Measurements from ENCODE around the gene TWNK. TPM values are rescaled to one million over a fixed set of nuclear protein-coding genes. Genes with fewer than 3 reads are reported as not detected.

Gene TWNK
- total RNA-seq (2014; rRNA removed; shearing (Covaris generic)): 27.3 and 30.4 TPM in 2 replicates

GRCh38 chr10:100986952-100987684, at the start of gene TWNK, which contains the start of gene MRPL43:
Gene TWNK, plus strand, starts transcription at chr10:100987543. Its CDS starts 668 bp downstream, at chr10:100988211.
Gene MRPL43, minus strand, starts transcription at chr10:100987497. Its CDS starts 54 bp downstream, at chr10:100987443.
- Histone ChIP-seq H3K4me3 (peak within 1 kb of the TSS; percentile 86), H3K9me3 (replicated peaks) (no peaks in the 10 kb centered on the region), H3K4me1 (peaks cover 12% of the 10 kb centered on the region), H3K27ac (peak within 1 kb of the TSS; percentile 54), H3K27me3 (no peaks in the 10 kb centered on the region), H3K36me3 (peaks cover 33% of the 10 kb centered on the region)
- peak; percentile 90 to 92 for DNase-seq

DNA sequence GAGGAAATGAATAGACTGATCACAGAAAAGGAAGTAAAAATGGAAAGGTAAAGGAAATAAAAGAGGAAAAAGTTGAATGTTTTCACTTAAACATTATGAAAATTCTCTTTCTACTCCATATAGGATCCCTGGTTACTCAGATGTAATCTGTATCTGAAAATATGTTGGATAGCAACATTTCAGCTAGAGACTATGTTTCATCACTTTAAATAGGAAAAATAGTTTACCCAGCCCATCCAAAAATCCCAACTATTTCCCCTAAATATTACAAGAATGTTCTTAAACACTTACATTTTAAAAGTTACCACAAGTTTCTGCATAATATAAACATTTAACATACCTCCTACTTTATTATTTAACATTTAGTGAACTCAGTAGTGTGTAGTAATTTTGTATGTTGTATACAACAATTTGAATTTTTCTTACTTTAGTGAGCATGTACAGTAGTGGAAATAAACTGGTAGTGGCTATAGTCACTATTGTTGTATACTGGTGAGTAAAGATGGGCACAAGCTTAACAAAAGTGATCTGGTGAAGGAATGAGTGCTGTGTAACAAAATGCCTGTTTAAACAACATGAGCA, 47.5 kb upstream of the TWNK start:
- Histone ChIP-seq H3K4me1 (no peaks in the 10 kb centered on the region), H3K27ac (no peak overlapping the region), H3K36me3 (peaks cover 95% of the 10 kb centered on the region), H3K4me3 (no peak overlapping the region), H3K9me3 (replicated peaks) (no peaks in the 10 kb centered on the region), H3K27me3 (no peaks in the 10 kb centered on the region)
- no peak for DNase-seq

DNA sequence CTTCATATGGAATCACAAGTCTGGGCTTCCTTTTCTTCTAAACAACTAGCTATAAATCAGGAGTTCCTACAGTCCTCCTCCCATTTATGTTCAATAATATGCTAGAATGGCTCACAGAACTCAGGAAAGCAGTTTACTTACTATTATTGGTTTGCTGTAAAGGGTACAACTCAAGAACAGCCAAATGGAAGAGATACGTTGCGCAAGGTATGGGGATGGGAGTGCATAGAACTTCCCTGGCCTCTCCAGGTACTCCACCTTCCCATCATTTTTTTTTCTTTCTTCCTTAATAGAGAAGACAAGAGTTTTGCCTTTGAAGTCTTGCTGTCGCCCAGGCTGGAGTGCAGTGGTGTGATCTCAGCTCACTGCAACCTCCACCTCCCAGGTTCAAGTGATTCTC, 45.1 kb upstream of the TWNK start:
- H3K27me3 ChIP-seq: no peaks in the 10 kb centered on the region
- no peak for DNase-seq

DNA sequence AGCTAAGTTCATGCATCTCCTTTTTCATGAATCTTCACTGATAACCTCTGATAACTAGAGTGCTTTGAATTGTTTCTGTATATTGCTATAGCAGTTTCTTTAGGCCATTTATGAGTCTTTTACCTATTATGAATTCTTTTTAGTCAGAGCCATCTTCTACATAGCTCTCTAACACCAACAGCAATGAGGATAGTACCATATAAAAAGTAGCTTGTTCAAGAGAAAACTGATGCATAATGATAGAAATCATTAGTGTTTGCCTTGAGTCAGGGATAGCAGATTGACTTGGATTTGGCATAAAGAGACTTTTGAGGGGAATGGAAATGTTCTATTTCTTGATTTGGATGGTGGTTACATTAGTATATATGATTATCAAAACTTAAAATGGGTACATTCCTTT, 43.8 kb upstream of the TWNK start:
- H3K27ac ChIP-seq: no peak overlapping the region
- DNase-seq: no peak
- H3K9me3 ChIP-seq (replicated peaks): no peaks in the 10 kb centered on the region
- H3K27me3 ChIP-seq: no peaks in the 10 kb centered on the region
- peaks cover 10% of the 10 kb centered on the region for H3K4me1 ChIP-seq
- H3K4me3 ChIP-seq: no peak overlapping the region
- peaks cover 96% of the 10 kb centered on the region for H3K36me3 ChIP-seq

More for the DNA sequence above, 45.1 kb upstream of the TWNK start:
- Histone ChIP-seq H3K4me1 (no peaks in the 10 kb centered on the region), H3K4me3 (no peak overlapping the region), H3K27ac (no peak overlapping the region), H3K9me3 (replicated peaks) (no peaks in the 10 kb centered on the region), H3K36me3 (peaks cover 95% of the 10 kb centered on the region)

- Histone ChIP-seq H3K4me3 (no peak overlapping the region), H3K27me3 (no peaks in the 10 kb centered on the region), H3K27ac (no peak overlapping the region), H3K36me3 (peaks cover 99% of the 10 kb centered on the region), H3K4me1 (peaks cover 18% of the 10 kb centered on the region), H3K9me3 (replicated peaks) (no peaks in the 10 kb centered on the region)
- DNase-seq: no peak
Observed at GRCh38 chr10:100945754-100946153, 41.6 kb upstream of the TWNK start.

DNA sequence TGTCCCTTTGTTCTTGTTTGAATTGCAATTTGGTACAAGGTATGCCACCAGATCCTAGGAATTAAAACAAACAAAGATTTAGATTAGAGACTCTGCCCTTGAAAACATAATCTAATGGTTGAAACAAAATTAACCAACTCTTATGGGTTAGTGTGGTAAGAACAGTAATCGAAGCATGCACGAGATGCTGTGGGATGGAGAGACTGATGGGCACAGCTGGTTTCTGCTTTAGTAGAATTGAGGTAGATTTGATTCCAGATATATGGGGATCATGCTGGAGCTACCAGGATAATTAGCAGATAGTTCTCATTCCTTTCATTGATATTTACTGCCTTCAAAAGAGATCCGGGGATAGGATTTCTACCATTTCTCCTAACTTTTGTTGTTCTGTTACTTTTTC, 38.4 kb upstream of the TWNK start:
- no peak overlapping the region for H3K4me3 ChIP-seq
- H3K9me3 ChIP-seq (replicated peaks): no peaks in the 10 kb centered on the region
- peaks cover 18% of the 10 kb centered on the region for H3K4me1 ChIP-seq
- H3K36me3 ChIP-seq: peaks cover 100% of the 10 kb centered on the region
- H3K27ac ChIP-seq: peak overlapping the region; percentile 23; the same call in 1 of the 2 replicates
- H3K27me3 ChIP-seq: no peaks in the 10 kb centered on the region
- peak; percentile 66 to 71 for DNase-seq

GRCh38 chr10:100960251-100960650, 27.1 kb upstream of the TWNK start:
- Histone ChIP-seq H3K27me3 (no peaks in the 10 kb centered on the region), H3K4me3 (no peak overlapping the region), H3K27ac (no peak overlapping the region), H3K4me1 (no peaks in the 10 kb centered on the region), H3K9me3 (replicated peaks) (no peaks in the 10 kb centered on the region), H3K36me3 (peaks cover 94% of the 10 kb centered on the region)
- no peak for DNase-seq

DNA sequence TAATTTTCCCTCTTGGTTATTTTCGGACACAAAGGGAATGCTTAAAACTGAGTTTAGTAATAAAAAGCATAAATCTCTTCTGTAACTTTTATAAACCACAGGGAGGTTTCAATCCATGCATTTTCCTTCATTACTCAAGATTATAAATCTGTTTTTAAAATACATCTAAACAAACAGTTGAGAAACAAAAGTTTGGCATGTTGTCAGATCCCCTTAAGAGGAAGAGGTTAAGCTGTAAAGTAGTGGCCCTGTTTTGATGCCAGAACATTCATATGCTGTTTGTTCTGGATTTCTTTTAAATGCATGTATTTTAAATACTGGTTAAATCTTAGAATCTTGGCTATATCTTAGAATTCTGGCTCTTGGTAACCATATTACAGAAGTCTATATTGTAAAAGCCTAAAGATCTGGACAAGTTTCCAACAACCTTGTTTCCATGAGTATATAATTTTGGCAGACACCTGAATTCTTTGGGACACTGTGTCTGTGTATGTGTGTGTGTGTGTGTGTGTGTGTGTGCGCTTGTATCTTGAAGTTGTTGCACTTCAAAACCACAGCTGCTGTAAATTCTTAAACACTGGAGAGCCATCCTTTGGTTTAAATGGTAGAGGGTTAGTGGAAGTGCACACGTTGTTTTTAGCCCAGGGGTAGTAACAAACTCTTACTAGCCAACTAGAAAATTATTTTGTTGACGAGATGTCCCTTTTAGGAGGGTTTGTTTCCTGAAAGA, 24.8 kb upstream of the TWNK start:
- no peak overlapping the region for H3K27ac ChIP-seq
- DNase-seq: no peak
- H3K9me3 ChIP-seq (replicated peaks): no peaks in the 10 kb centered on the region
- H3K4me3 ChIP-seq: no peak overlapping the region
- no peaks in the 10 kb centered on the region for H3K27me3 ChIP-seq
- H3K4me1 ChIP-seq: no peaks in the 10 kb centered on the region
- H3K36me3 ChIP-seq: peaks cover 93% of the 10 kb centered on the region

- Histone ChIP-seq H3K4me1 (peaks cover 2% of the 10 kb centered on the region), H3K4me3 (no peak overlapping the region), H3K9me3 (replicated peaks) (no peaks in the 10 kb centered on the region), H3K27ac (no peak overlapping the region), H3K27me3 (no peaks in the 10 kb centered on the region), H3K36me3 (peaks cover 80% of the 10 kb centered on the region)
- no peak for DNase-seq
Observed at GRCh38 chr10:100963826-100964225, 23.5 kb upstream of the TWNK start.

GRCh38 chr10:100965820-100966219, 21.5 kb upstream of the TWNK start:
- no peaks in the 10 kb centered on the region for H3K9me3 ChIP-seq (replicated peaks)
- H3K4me3 ChIP-seq: no peak overlapping the region
- H3K27me3 ChIP-seq: no peaks in the 10 kb centered on the region
- H3K4me1 ChIP-seq: peaks cover 4% of the 10 kb centered on the region
- H3K36me3 ChIP-seq: peaks cover 61% of the 10 kb centered on the region
- H3K27ac ChIP-seq: no peak overlapping the region
- DNase-seq: no peak

DNA sequence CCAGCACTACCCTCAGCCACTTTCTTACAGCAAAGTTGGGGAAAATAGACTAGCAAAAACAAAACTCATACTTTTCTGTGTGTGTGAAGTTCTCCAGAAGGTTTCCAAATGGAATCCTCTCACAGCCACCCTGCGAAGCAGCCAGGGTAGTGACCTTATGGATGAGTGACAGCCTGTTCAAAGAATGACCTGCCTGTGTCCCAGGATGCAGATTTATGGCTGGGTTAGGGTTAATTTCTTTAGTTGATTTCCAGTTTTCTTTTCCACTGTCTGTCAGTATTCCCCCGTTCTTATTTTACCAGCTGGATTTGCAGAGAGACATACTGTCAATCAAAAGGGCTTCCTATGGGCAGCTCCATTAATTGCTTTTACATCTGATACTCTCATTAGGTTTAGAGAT, 20.5 kb upstream of the TWNK start:
- DNase-seq: no peak
- H3K36me3 ChIP-seq: peaks cover 51% of the 10 kb centered on the region
- H3K9me3 ChIP-seq (replicated peaks): no peaks in the 10 kb centered on the region

GRCh38 chr10:100967332-100967731, 20.0 kb upstream of the TWNK start:
- Histone ChIP-seq H3K4me3 (no peak overlapping the region), H3K4me1 (peaks cover 4% of the 10 kb centered on the region), H3K27me3 (no peaks in the 10 kb centered on the region), H3K27ac (no peak overlapping the region), H3K36me3 (peaks cover 47% of the 10 kb centered on the region), H3K9me3 (replicated peaks) (no peaks in the 10 kb centered on the region)
- no peak for DNase-seq

More for the DNA sequence above, 20.5 kb upstream of the TWNK start:
- Histone ChIP-seq H3K27me3 (no peaks in the 10 kb centered on the region), H3K27ac (no peak overlapping the region), H3K4me3 (no peak overlapping the region), H3K4me1 (peaks cover 4% of the 10 kb centered on the region)

- no peaks in the 10 kb centered on the region for H3K27me3 ChIP-seq
- peak in 1 of 2 experiments; percentile 48 for DNase-seq
- H3K9me3 ChIP-seq (replicated peaks): no peaks in the 10 kb centered on the region
- H3K4me3 ChIP-seq: no peak overlapping the region
- H3K4me1 ChIP-seq: peaks cover 4% of the 10 kb centered on the region
- H3K27ac ChIP-seq: no peak overlapping the region
- H3K36me3 ChIP-seq: peaks cover 38% of the 10 kb centered on the region
Observed at GRCh38 chr10:100968062-100968736, 19.1 kb upstream of the TWNK start.

- H3K27me3 ChIP-seq: no peaks in the 10 kb centered on the region
- H3K4me3 ChIP-seq: peak overlapping the region; percentile 58
- peaks cover 4% of the 10 kb centered on the region for H3K4me1 ChIP-seq
- H3K36me3 ChIP-seq: peaks cover 32% of the 10 kb centered on the region
- H3K9me3 ChIP-seq (replicated peaks): no peaks in the 10 kb centered on the region
- DNase-seq: no peak
- H3K27ac ChIP-seq: no peak overlapping the region
Observed at GRCh38 chr10:100968863-100969186, 18.5 kb upstream of the TWNK start.

All from SJCRH30 (cell line).